ENCODE measurements around the gene APBA2.

DNA sequence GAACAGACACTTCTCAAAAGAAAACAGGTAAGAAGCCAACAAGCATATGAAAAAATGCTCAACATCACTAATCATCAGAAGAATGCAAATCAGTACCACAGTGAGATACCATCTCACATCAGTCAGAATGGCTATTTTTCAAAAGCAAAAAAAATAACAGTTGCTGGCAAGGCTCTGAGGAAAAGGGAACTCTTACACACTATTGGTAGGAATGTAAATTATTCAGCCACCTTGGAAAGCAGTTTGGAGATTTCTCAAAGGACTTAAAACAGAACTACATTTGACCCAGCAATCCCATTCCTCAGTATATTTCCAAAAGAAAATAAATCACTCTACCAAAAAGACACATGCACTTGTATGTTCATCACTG, 95.6 kb downstream of the APBA2 start:
- TF ChIP-seq CTCF (conservative IDR thresholded peaks at IDR 0.05; ENCODE audit: low read length): no peak
- no peak for TF ChIP-seq EZH2phosphoT487 (IDR thresholded peaks at IDR 0.05; ENCODE audit: borderline replicate concordance)
